SU-DHL-6 (cell line): ENCODE measurements around the gene SF1.

ENCODE experiments used
- EZH2phosphoT487 ChIP-seq: fragments of 200-600 bp; sonication (generic), shearing (Covaris generic); conservative IDR thresholded peaks from 2 replicates; pipeline ENCODE4 v1.6.1; 2018; ENCODE audit warnings: mild to moderate bottlenecking, antibody characterized with exemption, low read length, moderate library complexity, mixed read lengths
- TF ChIP-seq, protein P1 (sequence below): fragments of 200-600 bp; sonication (generic); IDR thresholded peaks from one replicate; pipeline ENCODE4 v1.5.1; 2017; ENCODE audit warnings: antibody characterized with exemption, mild to moderate bottlenecking, low read length, moderate library complexity; ENCODE audit not compliant: insufficient read depth, poor library complexity, severe bottlenecking

- TF ChIP-seq, protein P1, sequence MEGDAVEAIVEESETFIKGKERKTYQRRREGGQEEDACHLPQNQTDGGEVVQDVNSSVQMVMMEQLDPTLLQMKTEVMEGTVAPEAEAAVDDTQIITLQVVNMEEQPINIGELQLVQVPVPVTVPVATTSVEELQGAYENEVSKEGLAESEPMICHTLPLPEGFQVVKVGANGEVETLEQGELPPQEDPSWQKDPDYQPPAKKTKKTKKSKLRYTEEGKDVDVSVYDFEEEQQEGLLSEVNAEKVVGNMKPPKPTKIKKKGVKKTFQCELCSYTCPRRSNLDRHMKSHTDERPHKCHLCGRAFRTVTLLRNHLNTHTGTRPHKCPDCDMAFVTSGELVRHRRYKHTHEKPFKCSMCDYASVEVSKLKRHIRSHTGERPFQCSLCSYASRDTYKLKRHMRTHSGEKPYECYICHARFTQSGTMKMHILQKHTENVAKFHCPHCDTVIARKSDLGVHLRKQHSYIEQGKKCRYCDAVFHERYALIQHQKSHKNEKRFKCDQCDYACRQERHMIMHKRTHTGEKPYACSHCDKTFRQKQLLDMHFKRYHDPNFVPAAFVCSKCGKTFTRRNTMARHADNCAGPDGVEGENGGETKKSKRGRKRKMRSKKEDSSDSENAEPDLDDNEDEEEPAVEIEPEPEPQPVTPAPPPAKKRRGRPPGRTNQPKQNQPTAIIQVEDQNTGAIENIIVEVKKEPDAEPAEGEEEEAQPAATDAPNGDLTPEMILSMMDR: peak; percentile 83
- TF ChIP-seq EZH2phosphoT487: no peak
Observed at GRCh38 chr11:64787526-64788320, 9.4 kb upstream of the SF1 start.
